ENCODE measurements around the gene ARFGAP2. TPM values are rescaled to one million over a fixed set of nuclear protein-coding genes. Genes with fewer than 3 reads are reported as not detected.

ARFGAP2 gene
- total RNA-seq (100 to 1,000 TPM in 4 of 7 donors, 10 to 100 TPM in 3; 83.3 to 216 (median 109) TPM), polyA plus RNA-seq (10 to 100 TPM; 46.7 to 79.9 (median 56.1) TPM)
- long read RNA-seq, donor 1, transcript ARFGAP2-205 (16 exons, 2,976 nt) = major isoform, 8 of 26 reads
- long read RNA-seq, donor 1, partial matches to known transcripts = 17 of 26 reads
- long read RNA-seq, donor 1, other reads (novel, unspliced or antisense) = 0 of 26 reads
- long read RNA-seq, donor 2, partial matches to known transcripts = 6 of 10 reads
- long read RNA-seq, donor 2, other reads (novel, unspliced or antisense) = 0 of 10 reads

DNA sequence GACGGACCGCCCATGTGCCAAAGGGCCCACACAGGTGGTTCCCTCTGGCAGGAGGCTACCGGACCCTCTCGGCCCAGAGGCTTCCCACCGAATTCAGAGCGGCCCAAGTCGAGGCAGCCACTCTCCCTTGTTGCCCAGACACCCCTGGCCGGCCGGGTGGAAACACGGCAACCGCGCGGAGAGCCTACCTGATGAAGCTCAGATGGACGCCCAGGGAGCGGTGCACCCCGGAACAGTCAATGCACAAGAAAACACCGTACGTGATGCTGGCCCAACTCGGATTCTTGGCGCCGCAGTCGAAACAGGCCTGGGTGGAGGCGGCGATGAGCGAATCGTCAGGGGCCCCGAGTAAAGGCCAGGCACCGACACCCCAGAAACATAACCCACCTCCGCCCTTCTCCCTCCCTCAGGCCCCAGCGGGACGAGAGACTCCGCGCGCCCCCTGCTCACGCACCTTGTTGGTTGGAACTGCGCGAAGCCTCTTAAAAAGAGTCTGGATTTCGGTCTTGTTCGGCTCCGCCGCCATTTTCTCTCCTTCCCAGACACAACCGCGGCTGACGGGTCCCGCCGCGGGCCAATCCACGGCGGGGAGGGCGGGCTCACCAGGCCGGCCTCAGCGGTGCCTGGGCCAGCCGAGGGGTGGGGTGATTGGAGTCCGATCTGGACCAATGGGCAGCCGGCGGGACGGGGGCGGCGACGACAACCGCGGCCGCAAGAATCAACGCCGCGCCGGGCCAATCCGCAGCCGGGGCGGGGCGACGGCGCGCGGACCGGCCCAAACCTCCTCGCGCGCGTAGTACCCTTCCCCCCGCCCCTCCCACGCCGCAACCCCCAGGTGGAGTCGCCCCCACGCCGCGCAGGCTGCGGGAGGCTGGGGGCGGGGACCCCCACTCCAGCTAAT lies at the start of gene ARFGAP2:
TSS of gene ARFGAP2 (minus strand) at position 552 of the 901 bp plus-strand sequence. CDS start at position 526, 26 bp downstream.
- Histone ChIP-seq H3K27me3 (replicated peaks in 1 of 7) (no peaks in the 10 kb centered on the region), H3K27ac (peak within 1 kb of the TSS; percentile 84 to 100 (median 98)), H3K4me1 (peaks cover 22 to 74% (median 53%) of the 10 kb centered on the region in 6 donors), H3K4me3 (peak within 1 kb of the TSS; percentile 76 to 99 (median 95)), H3K9me3 (no peaks in the 10 kb centered on the region), H3K36me3 (peaks cover 0 to 56% (median 34%) of the 10 kb centered on the region in 6 donors)
- TF ChIP-seq, protein P1, sequence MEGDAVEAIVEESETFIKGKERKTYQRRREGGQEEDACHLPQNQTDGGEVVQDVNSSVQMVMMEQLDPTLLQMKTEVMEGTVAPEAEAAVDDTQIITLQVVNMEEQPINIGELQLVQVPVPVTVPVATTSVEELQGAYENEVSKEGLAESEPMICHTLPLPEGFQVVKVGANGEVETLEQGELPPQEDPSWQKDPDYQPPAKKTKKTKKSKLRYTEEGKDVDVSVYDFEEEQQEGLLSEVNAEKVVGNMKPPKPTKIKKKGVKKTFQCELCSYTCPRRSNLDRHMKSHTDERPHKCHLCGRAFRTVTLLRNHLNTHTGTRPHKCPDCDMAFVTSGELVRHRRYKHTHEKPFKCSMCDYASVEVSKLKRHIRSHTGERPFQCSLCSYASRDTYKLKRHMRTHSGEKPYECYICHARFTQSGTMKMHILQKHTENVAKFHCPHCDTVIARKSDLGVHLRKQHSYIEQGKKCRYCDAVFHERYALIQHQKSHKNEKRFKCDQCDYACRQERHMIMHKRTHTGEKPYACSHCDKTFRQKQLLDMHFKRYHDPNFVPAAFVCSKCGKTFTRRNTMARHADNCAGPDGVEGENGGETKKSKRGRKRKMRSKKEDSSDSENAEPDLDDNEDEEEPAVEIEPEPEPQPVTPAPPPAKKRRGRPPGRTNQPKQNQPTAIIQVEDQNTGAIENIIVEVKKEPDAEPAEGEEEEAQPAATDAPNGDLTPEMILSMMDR (IDR thresholded peaks at IDR 0.05 in 8 of 11, conservative IDR thresholded peaks at IDR 0.05 in 3 of 11) = no peak
- peak; percentile 84 to 93 (median 89) for TF ChIP-seq POLR2AphosphoS5 (IDR thresholded peaks at IDR 0.05)
- DNase-seq = peak; percentile 100
- 0 to 1% (median 0%) methylated on average over 41 to 89 of the region's 89 CpGs for WGBS, 5 donors
- intact Hi-C loops (cut with DNase I; ENCODE audit: low total_unique reads) = no loop called here

DNA sequence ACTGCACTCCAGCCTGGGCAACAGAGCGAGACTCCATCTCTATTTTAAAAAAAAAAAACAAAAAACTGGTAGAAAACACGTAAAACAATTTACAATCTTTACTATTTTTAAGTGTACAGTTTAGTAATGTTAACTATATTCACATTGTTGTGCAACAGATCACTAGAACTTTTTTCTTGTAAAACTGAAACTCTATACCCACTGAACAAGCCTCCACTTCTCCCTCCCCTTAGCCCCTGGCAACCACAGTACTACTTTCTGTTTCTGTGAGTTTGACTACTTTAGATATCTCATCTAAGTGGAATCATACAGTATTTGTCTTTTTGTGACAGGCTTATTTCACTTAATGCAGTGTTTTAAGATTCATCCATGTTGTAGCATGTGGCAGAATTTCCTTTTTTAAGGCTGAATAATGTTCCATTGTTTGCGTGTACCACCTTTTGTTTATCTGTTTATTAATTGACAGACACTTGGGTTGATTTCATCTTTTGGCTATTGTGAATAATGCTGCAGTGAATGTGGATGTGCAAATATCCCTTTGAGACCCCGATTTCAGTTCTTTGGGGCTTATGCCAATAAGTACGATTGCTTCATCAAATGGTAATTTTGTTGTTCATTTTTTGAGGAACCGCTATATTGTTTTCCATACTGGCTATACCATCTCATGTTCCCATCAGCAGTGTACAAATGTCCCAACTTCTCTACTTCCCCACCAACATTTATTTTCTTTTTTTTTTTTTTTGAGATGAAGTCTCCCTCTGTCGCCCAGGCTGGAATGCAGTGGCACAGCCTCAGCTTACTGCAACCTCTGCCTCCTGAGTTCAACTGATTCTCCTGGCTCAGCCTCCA lies 49.1 kb upstream of the ARFGAP2 start:
- no peaks in the 10 kb centered on the region for H3K27me3 ChIP-seq (replicated peaks in 1 of 7)
- H3K36me3 ChIP-seq = peaks cover 0 to 95% (median 18%) of the 10 kb centered on the region in 6 donors
- TF ChIP-seq, protein P1 (IDR thresholded peaks at IDR 0.05 in 8 of 11, conservative IDR thresholded peaks at IDR 0.05 in 3 of 11) = no peak
- no peaks in the 10 kb centered on the region for H3K9me3 ChIP-seq
- H3K4me3 ChIP-seq = no peak overlapping the region
- no peak for DNase-seq
- H3K4me1 ChIP-seq = peaks cover 0 to 31% (median 7%) of the 10 kb centered on the region in 6 donors
- WGBS, 5 donors = 79 to 90% (median 85%) methylated on average over 7 of the region's 7 CpGs
- peak overlapping the region in 6 of 8 donors; percentile 0 to 73 (median 53) for H3K27ac ChIP-seq
- intact Hi-C loops (cut with DNase I; ENCODE audit: low total_unique reads) = no loop called here

DNA sequence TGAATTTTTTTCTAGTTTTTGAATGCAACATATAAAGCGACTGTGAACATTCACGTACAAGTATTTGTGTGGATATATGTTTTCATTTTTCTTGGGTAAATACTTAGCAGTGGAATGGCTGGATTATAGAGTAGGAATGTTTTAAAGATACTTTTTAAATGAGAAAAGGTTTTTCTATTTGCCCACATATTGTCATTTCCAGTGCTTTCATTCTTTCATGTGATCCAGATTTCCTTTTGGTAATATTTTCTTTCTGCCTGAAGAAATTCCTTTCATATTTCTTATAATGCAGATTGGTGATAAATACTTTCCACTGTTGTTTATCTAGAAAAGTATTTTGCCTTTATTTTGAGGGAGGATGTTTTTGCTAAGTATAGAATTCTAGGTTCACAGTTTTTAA lies 46.0 kb upstream of the ARFGAP2 start:
- Histone ChIP-seq H3K36me3 (peaks cover 0 to 97% (median 22%) of the 10 kb centered on the region in 6 donors), H3K27ac (no peak overlapping the region), H3K4me1 (peaks cover 7 to 62% (median 25%) of the 10 kb centered on the region in 6 donors), H3K4me3 (no peak overlapping the region), H3K9me3 (no peaks in the 10 kb centered on the region), H3K27me3 (replicated peaks in 1 of 7) (no peaks in the 10 kb centered on the region)
- intact Hi-C loops (cut with DNase I; ENCODE audit: low total_unique reads) = no loop called here
- DNase-seq = no peak
- WGBS, 5 donors = 93 to 98% (median 96%) methylated on average over 2 of the region's 2 CpGs
- TF ChIP-seq, protein P1 (IDR thresholded peaks at IDR 0.05 in 8 of 11, conservative IDR thresholded peaks at IDR 0.05 in 3 of 11) = no peak
- no peak for TF ChIP-seq POLR2A (IDR thresholded peaks at IDR 0.05)
- TF ChIP-seq POLR2AphosphoS5 (IDR thresholded peaks at IDR 0.05) = no peak
